ENCODE results near the gene COX7A2.

COX7A2 gene

DNA sequence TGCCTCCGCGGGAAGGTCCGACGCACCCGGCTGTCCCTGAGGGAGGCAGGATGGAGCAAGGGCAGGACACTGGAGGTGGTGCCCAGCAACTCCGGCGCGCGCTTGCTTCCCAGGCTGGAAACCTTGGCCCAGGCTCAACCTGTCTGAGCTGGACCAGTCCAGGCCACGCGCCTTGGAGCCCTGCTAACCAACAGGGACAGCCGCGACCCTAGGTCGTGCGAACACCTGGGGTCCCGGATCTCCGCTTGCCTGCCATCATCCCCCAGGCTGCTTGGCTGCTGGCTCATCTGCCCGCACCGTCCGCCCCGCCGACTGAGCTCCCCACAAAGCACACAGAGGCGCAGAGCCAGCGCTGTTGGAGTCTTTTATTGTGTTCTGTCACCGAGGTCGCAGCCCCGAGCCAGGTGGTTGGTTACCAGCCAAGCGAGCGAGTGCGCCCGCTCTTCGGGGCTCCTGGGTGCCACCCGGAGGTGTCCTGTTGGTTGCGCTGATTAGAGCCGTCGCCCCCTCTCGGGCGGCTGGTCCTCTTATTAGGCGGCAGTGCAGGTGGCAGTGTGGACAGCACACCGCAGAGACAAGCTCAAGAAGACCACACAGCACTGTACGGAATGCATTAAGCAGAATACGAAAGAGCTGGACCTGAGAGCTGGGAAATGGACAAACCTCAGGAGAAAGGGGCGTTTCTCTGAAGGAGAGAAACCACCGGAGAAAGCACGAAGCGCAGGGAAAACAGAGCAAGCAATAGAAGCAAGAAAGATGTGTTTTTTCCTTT lies 41.5 kb downstream of the COX7A2 start:
- DNase-seq (ENCODE audit: low read depth in 2 of 3, low spot score in 1 of 3), result no peak

DNA sequence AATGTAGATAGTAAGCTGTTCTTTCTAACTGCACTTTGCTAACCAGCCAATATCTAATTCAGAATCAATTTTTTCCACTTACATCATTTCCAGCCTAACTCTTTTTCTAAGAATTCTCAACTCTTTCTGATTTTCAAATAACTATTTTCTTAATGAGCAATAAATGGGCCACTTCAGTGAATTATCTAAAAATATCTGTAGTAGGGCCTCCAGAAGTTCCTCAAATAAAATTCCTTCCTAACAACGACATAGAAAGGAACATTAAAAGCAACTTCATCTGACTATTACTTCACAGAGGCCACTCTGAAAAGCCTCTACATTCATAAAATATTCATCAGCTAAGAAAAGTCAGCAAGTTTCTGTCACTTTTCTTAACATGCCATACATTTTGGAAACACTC lies 42.6 kb downstream of the COX7A2 start:
- DNase-seq (ENCODE audit: low read depth in 2 of 3, low spot score in 1 of 3), result no peak

DNA sequence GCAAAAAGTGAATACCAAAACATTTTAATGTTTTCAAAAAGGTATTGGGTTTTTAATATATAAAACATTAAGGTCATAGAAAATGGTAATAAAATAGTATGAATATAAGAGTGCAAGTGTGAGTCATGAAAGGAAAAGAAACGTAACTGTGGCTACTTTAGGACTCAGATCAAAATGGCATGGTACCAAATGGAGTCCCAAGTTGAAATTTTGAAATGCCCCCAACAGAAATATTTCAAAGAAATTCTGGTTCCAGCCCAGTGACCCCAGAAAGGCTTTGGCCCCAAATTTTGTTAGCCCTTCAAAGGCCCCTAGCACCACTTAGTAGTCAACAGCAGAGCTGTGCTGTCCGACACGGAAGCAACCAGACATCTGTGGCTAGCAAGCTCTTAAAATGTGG lies 43.7 kb downstream of the COX7A2 start:
- no peak for DNase-seq (ENCODE audit: low read depth in 2 of 3, low spot score in 1 of 3)

DNA sequence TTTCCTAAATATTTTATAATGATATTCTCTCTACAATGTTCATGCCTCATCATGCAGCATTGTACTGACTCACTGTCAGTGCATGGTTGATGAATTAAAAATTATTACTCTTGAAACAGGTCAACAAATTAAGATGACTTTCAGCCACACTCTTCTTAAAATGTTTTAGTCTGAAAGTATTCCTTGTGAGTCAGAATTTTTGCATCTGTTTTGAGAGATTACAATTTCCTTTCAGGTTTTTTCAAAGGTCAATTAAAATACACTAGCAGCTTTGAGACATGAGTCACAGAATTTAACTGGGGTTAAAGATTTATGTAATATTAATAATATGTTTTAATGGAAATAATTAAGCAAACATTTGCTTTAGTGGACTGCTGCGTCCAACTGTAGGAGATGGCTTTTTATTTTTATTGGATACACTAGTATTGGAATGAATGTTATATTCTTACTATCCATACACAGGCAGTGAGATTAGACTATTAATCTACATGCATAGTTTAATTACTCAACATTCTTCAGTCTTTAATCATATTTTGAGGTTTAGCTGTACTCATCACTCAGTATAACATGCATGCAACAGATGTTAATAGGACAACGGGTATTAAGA lies 47.4 kb downstream of the COX7A2 start:
- no peak for DNase-seq (ENCODE audit: low read depth in 2 of 3, low spot score in 1 of 3)

DNA sequence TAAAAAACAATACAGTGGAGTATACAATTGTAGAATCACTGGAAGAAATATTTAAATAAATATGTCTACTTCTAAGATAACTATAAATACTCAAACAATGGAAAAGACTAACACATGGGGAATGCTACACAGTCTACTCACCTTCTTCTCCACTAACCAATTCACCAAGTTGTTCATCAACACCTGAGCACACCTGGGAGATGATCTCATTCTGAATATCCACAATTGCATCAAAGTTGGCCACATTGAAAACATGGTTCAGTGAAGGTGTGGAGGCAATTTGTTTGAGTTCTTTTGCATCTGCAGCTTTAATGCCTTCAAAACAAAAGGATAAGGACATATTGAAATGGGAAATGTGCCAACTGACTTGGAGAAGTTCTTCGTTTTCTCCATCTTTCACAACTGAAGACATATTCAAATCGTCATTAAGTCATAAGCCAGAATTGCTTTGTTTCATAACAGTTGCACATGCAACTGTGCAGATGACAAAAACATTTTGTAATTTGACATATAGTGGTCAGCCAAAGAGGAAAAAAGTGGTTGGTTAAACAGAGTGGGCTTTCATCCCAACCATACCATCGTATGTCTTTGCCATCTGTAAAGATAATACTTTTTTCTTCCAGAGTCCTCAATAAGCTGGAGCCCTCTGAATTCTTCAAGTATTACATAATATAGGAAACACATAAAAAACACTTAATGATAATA lies 55.2 kb downstream of the COX7A2 start:
- DNase-seq (ENCODE audit: low read depth in 2 of 3, low spot score in 1 of 3), result no peak
